Lower lobe of right lung (tissue), 2 donors: Measurements from ENCODE around the gene LRP1. TPM values are rescaled to one million over a fixed set of nuclear protein-coding genes. Genes with fewer than 3 reads are reported as not detected.

Source experiments
- ATAC-seq, 2 donors: fragments of 200-7000 bp; cut with Tn5 transposase; one replicate each; pipeline ENCODE4 v1.9.1; 2020 to 2022; ENCODE audit warnings: mild to moderate bottlenecking in 2 of 2, moderate library complexity in 2 of 2
- DNase-seq: peaks from one replicate; pipeline ENCODE4 v3.0.0-alpha.2; 2020
- H3K27ac ChIP-seq: fragments of 200-600 bp; one replicate; pipeline ENCODE4 v1.8.0; 2022
- H3K27me3 ChIP-seq: fragments of 200-600 bp; one replicate; pipeline ENCODE4 v1.8.0; 2022; ENCODE audit warnings: low read depth
- H3K36me3 ChIP-seq: fragments of 200-600 bp; one replicate; pipeline ENCODE4 v1.8.0; 2022; ENCODE audit warnings: mild to moderate bottlenecking
- H3K4me1 ChIP-seq: fragments of 200-600 bp; one replicate; pipeline ENCODE4 v1.8.0; 2022
- H3K4me3 ChIP-seq: fragments of 200-600 bp; one replicate; pipeline ENCODE4 v1.8.0; 2022; ENCODE audit warnings: mild to moderate bottlenecking
- H3K9me3 ChIP-seq: fragments of 200-600 bp; one replicate; pipeline ENCODE4 v1.8.0; 2022
- intact Hi-C: fragments of 100-400 bp; cut with DNase I; formaldehyde crosslinking; loops from one replicate; pipeline ENCODE4 v1.11.0; 2022
- total RNA-seq: library from RNA; stranded (reverse); fragmentation: NEBNext Ultra II Directional; extraction: Animal tissue kit (Norgen Biotek cat#: 25700); gene quantifications from one replicate; pipeline ENCODE4 v1.2.1, GENCODE V29; 2021
- TF ChIP-seq, protein P1 (sequence below): fragments of 200-600 bp; IDR thresholded peaks from one replicate; pipeline ENCODE4 v1.8.0; 2022; ENCODE audit warnings: antibody characterized with exemption, mild to moderate bottlenecking
- donor health status: DM: no; HTN: yes; CAD: no; lungs with severe emphysema.

The LRP1 gene
- total RNA-seq, 1 donor from 2014 or later: 404 TPM

DNA sequence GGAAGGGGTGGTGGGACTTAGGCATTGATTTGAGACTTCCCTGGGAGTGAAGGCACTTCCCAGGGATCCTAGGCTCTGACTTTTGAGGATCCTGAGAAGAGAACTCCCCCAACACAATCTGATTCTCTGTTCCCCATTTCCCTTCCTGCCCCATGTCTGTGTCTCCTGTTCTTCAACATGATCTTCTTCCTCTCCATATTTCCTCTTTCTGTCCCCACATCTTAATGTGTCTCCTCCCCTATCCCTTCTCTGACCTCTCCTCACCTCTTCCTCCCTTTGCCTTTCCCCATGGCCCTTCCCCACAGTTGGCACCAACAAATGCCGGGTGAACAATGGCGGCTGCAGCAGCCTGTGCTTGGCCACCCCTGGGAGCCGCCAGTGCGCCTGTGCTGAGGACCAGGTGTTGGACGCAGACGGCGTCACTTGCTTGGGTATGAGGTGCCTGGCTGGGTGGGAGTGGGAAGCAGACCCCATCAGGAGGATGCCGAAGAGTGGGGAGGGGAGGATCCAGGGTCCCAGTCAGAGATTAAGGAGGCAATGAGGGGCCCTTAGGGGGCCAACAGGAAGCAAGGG, 34.4 kb downstream of the LRP1 start:
- TF ChIP-seq, protein P1, sequence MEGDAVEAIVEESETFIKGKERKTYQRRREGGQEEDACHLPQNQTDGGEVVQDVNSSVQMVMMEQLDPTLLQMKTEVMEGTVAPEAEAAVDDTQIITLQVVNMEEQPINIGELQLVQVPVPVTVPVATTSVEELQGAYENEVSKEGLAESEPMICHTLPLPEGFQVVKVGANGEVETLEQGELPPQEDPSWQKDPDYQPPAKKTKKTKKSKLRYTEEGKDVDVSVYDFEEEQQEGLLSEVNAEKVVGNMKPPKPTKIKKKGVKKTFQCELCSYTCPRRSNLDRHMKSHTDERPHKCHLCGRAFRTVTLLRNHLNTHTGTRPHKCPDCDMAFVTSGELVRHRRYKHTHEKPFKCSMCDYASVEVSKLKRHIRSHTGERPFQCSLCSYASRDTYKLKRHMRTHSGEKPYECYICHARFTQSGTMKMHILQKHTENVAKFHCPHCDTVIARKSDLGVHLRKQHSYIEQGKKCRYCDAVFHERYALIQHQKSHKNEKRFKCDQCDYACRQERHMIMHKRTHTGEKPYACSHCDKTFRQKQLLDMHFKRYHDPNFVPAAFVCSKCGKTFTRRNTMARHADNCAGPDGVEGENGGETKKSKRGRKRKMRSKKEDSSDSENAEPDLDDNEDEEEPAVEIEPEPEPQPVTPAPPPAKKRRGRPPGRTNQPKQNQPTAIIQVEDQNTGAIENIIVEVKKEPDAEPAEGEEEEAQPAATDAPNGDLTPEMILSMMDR: no peak
- no peak for DNase-seq
- peaks cover 100% of the 10 kb centered on the region for H3K36me3 ChIP-seq

DNA sequence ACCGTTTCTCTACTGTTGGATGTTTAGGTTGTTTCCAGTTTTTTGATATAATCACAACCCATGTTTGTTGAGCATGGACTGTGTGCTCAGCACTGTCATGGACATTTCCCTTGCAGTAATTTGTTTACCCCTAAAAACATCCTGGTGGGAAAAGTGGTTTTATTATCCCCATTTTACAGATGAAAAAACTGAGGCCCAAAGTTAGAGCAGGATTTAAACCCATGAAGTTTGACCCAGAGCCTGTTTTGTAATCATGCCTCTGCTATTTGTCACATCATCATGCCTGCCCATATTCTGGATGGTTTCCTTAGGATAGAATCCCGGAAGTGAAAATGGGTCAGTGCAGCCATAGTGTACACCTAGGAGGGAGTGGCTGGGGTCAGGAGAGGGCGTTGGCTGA, 36.2 kb downstream of the LRP1 start:
- TF ChIP-seq, protein P1: no peak
- no peak overlapping the region for H3K27ac ChIP-seq
- H3K36me3 ChIP-seq: peaks cover 100% of the 10 kb centered on the region
- DNase-seq: no peak
- peaks cover 2% of the 10 kb centered on the region for H3K4me1 ChIP-seq
- H3K27me3 ChIP-seq: no peaks in the 10 kb centered on the region
- H3K4me3 ChIP-seq: no peak overlapping the region
- intact Hi-C loops: no loop called here
- no peak for ATAC-seq
- H3K9me3 ChIP-seq: no peaks in the 10 kb centered on the region

More for the DNA sequence above, 34.4 kb downstream of the LRP1 start:
- Histone ChIP-seq H3K4me1 (peaks cover 20% of the 10 kb centered on the region), H3K27me3 (no peaks in the 10 kb centered on the region), H3K9me3 (no peaks in the 10 kb centered on the region), H3K4me3 (no peak overlapping the region), H3K27ac (no peak overlapping the region)
- ATAC-seq: peak; percentile 52 to 53
- intact Hi-C loops: no loop called here

DNA sequence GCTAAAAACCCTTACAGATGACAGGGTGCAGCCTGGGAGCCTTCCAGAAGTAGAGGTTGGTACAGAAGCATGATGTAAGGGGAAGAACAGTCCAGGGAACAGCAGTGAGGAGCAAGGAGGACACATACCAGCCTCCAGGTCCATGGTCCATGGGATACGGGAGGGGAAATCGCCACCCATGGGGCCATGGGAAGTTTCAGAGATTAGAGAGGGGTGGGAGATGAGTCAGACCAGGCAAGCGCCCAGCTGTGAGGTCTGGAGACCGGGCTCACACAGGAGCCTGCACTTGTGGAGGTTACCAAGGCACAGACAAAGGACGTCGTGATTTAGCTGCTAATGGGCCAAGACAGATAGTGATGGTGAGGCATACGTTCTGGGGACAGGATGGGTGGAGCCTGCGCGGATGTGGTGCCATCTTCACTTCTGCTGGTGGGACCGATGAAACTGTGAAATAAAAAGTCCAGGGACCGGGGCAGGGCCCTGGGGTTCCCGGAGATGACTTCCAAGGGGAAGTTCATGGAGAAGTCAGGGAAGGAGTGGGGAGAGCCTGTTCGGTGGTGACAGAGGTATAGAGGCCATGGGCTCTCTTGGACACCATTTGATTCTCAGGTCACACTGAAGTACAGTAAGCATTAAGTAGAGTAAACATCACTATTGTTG, 36.8 kb downstream of the LRP1 start:
- Histone ChIP-seq H3K4me3 (no peak overlapping the region), H3K9me3 (no peaks in the 10 kb centered on the region), H3K27ac (no peak overlapping the region), H3K27me3 (no peaks in the 10 kb centered on the region), H3K36me3 (peaks cover 100% of the 10 kb centered on the region), H3K4me1 (no peaks in the 10 kb centered on the region)
- TF ChIP-seq, protein P1: no peak
- ATAC-seq (no peak), DNase-seq (no peak)
- intact Hi-C loops: no loop called here

DNA sequence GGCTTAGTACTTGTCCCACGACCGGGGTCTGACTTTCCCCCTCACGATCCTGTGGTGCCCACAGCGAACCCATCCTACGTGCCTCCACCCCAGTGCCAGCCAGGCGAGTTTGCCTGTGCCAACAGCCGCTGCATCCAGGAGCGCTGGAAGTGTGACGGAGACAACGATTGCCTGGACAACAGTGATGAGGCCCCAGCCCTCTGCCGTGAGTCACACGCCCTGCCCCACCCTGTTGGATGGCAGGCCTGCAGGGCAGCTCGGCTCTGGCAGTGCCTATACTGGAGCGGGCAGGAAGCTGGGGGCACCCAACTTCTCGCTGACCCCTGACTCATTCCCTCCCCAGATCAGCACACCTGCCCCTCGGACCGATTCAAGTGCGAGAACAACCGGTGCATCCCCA, 37.5 kb downstream of the LRP1 start:
- H3K4me3 ChIP-seq: no peak overlapping the region
- H3K4me1 ChIP-seq: no peaks in the 10 kb centered on the region
- H3K27me3 ChIP-seq: no peaks in the 10 kb centered on the region
- intact Hi-C loops: no loop called here
- H3K9me3 ChIP-seq: no peaks in the 10 kb centered on the region
- TF ChIP-seq, protein P1: no peak
- ATAC-seq (no peak), DNase-seq (no peak)
- H3K36me3 ChIP-seq: peaks cover 99% of the 10 kb centered on the region
- H3K27ac ChIP-seq: no peak overlapping the region

DNA sequence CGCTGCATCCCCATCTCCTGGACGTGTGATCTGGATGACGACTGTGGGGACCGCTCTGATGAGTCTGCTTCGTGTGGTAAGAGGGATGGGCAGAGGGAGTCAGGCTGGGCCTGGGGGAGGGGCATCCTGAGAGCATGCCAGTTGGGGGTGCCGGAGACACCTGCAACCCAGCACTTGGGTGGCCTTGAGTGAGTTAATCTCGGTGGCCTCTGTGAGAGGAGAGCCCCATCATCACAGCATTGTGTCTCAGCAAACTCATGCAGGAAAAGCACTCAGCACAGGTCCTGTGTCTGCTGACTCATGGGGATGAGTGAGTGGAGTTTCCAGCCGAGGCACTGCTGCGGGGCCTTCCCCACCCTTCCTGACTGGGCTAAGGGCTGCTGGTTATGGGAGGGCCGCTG, 38.7 kb downstream of the LRP1 start:
- H3K36me3 ChIP-seq: peaks cover 92% of the 10 kb centered on the region
- H3K27me3 ChIP-seq: no peaks in the 10 kb centered on the region
- TF ChIP-seq, protein P1: no peak
- no peaks in the 10 kb centered on the region for H3K4me1 ChIP-seq
- no peaks in the 10 kb centered on the region for H3K9me3 ChIP-seq
- intact Hi-C loops: no loop called here
- DNase-seq: no peak
- H3K27ac ChIP-seq: no peak overlapping the region
- ATAC-seq: no peak
- no peak overlapping the region for H3K4me3 ChIP-seq
